22Rv1 (cell line): ENCODE data around the gene MTMR11.

Source experiments
- ZFX ChIP-seq: fragments of 450-650 bp; IDR thresholded peaks from 2 replicates; pipeline ENCODE4 v1.6.1; 2017; ENCODE audit warnings: antibody characterized with exemption, borderline replicate concordance
- TF ChIP-seq, protein P1 (sequence below): fragments of 450-650 bp; IDR thresholded peaks from 2 replicates; pipeline ENCODE4 v1.5.1; 2017; ENCODE audit warnings: mild to moderate bottlenecking

GRCh38 chr1:149906570-149907075, 30.1 kb downstream of the MTMR11 start:
- TF ChIP-seq ZFX, result no peak
- TF ChIP-seq, protein P1, sequence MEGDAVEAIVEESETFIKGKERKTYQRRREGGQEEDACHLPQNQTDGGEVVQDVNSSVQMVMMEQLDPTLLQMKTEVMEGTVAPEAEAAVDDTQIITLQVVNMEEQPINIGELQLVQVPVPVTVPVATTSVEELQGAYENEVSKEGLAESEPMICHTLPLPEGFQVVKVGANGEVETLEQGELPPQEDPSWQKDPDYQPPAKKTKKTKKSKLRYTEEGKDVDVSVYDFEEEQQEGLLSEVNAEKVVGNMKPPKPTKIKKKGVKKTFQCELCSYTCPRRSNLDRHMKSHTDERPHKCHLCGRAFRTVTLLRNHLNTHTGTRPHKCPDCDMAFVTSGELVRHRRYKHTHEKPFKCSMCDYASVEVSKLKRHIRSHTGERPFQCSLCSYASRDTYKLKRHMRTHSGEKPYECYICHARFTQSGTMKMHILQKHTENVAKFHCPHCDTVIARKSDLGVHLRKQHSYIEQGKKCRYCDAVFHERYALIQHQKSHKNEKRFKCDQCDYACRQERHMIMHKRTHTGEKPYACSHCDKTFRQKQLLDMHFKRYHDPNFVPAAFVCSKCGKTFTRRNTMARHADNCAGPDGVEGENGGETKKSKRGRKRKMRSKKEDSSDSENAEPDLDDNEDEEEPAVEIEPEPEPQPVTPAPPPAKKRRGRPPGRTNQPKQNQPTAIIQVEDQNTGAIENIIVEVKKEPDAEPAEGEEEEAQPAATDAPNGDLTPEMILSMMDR, result no peak
